Esophagus squamous epithelium (tissue), 4 donors: Measurements from ENCODE around the gene CDR2L.

ENCODE experiments used
- CTCF ChIP-seq, 6 experiments: fragments of 450-650 bp in 4 of 6; fragments of 200-600 bp in 2 of 6; sonication (generic) in 2 of 6; IDR thresholded peaks; one replicate each; pipeline ENCODE4 v1.5.1; 2016 to 2019; ENCODE audit warnings: antibody characterized with exemption in 6 of 6, mild to moderate bottlenecking in 4 of 6, moderate library complexity in 4 of 6
- POLR2A ChIP-seq, 4 donors: fragments of 450-650 bp; IDR thresholded peaks; one replicate each; pipeline ENCODE4 v1.6.1; 2017; ENCODE audit warnings: antibody characterized with exemption in 4 of 4, mild to moderate bottlenecking in 4 of 4, moderate library complexity in 3 of 4

- TF ChIP-seq CTCF (IDR thresholded peaks at IDR 0.05) (no peak), POLR2A (IDR thresholded peaks at IDR 0.05) (no peak)
Observed at GRCh38 chr17:75030161-75030560, 42.7 kb downstream of the CDR2L start.
